GM12878 (cell line): ENCODE measurements around the gene BTBD8.
"Not testable (repeated sequence)": the region's sequence is repeated elsewhere in the genome, so short reads cannot be mapped to it uniquely, and the experiment has no call there.

Source experiments
- CHD4 ChIP-seq: fragments of 200-600 bp; sonication (generic); IDR thresholded peaks from 2 replicates; pipeline ENCODE4 v1.6.1; 2016; ENCODE audit warnings: mild to moderate bottlenecking
- CTCF ChIP-seq, 3 experiments: IDR thresholded peaks in 2 of 3; conservative IDR thresholded peaks in 1 of 3; 2 replicates each; pipeline ENCODE4 v1.5.1; 2011; ENCODE audit warnings: low read depth in 3 of 3, low read length in 3 of 3, mild to moderate bottlenecking in 3 of 3, control low read depth in 2 of 3, moderate library complexity in 2 of 3, inconsistent platforms in 1 of 3, mixed read lengths in 1 of 3; ENCODE audit not compliant: control insufficient read depth in 2 of 3, insufficient read depth in 1 of 3; ENCODE audit errors: extremely low read depth in 1 of 3
- ESRRA ChIP-seq: IDR thresholded peaks from 2 replicates; pipeline ENCODE4 v1.6.1; 2012; ENCODE audit warnings: mild to moderate bottlenecking, low read length, improper control_type of control experiment
- EZH2 ChIP-seq: IDR thresholded peaks from 2 replicates; pipeline ENCODE4 v1.6.1; 2012; ENCODE audit warnings: low read depth, mild to moderate bottlenecking, control low read depth, inconsistent platforms, low read length, borderline replicate concordance; ENCODE audit not compliant: control insufficient read depth
- FOXM1 ChIP-seq: IDR thresholded peaks from 2 replicates; pipeline ENCODE4 v1.6.1; 2012; ENCODE audit warnings: low read depth, mild to moderate bottlenecking, inconsistent platforms, low read length, moderate library complexity
- NBN ChIP-seq: fragments of 450-650 bp; IDR thresholded peaks from 2 replicates; pipeline ENCODE4 v1.6.1; 2016
- NFYB ChIP-seq: IDR thresholded peaks from 2 replicates; pipeline ENCODE4 v1.6.1; 2011; ENCODE audit warnings: low read depth, mild to moderate bottlenecking, low read length, improper control_type of control experiment, moderate library complexity; ENCODE audit not compliant: insufficient read depth
- POLR2A ChIP-seq: IDR thresholded peaks from 2 replicates; pipeline ENCODE4 v1.6.1; 2011; ENCODE audit warnings: low read depth, mild to moderate bottlenecking, low read length
- POLR2AphosphoS5 ChIP-seq: IDR thresholded peaks from 2 replicates; pipeline ENCODE4 v1.6.1; 2011; ENCODE audit warnings: mild to moderate bottlenecking, low read length, inconsistent platforms
- SIX5 ChIP-seq: IDR thresholded peaks from 2 replicates; pipeline ENCODE4 v1.6.1; 2011; ENCODE audit warnings: mild to moderate bottlenecking, low read depth, low read length, moderate library complexity; ENCODE audit not compliant: severe bottlenecking
- TAF1 ChIP-seq: IDR thresholded peaks from 2 replicates; pipeline ENCODE4 v1.6.1; 2011; ENCODE audit warnings: mild to moderate bottlenecking, low read depth, low read length, borderline replicate concordance
- ZZZ3 ChIP-seq: IDR thresholded peaks from 2 replicates; pipeline ENCODE4 v1.6.1; 2011; ENCODE audit warnings: low read depth; ENCODE audit not compliant: control insufficient read depth, insufficient read length

GRCh38 chr1:92074446-92074845 lies 5.7 kb upstream of the BTBD8 start:
- TF ChIP-seq ZZZ3; POLR2AphosphoS5; TAF1; EZH2; CTCF (IDR thresholded peaks at IDR 0.05 in 2 of 3, conservative IDR thresholded peaks at IDR 0.05 in 1 of 3; ENCODE audit: control insufficient read depth in 2 of 3, extremely low read depth in 1 of 3, insufficient read depth in 1 of 3, low read depth in 3 of 3, low read length in 3 of 3); POLR2A; NFYB; SIX5; ESRRA; FOXM1; NBN; CHD4: not testable (repeated sequence)
